Smooth muscle cell (in vitro differentiated cells): ENCODE data around the gene LRRC73. TPM values are rescaled to one million over a fixed set of nuclear protein-coding genes. Genes with fewer than 3 reads are reported as not detected.

ENCODE experiments used
- DNase-seq: peaks from one replicate; lab custom pipeline; 2025; ENCODE audit not compliant: unreplicated experiment; lab: John Stamatoyannopoulos, UW
- H2AFZ ChIP-seq: fragments of 200-600 bp; sonication (generic); 2 replicates; pipeline ENCODE4 v1.6.0; 2016; ENCODE audit warnings: antibody characterized with exemption, low read depth, mild to moderate bottlenecking
- H3F3A ChIP-seq: fragments of 200-600 bp; sonication (generic); 2 replicates; pipeline ENCODE4 v1.6.0; 2017; ENCODE audit warnings: antibody characterized with exemption, low read depth
- H3K27ac ChIP-seq: fragments of 200-600 bp; sonication (generic); 2 replicates; pipeline ENCODE4 v1.5.1; 2016; ENCODE audit warnings: low read depth, mild to moderate bottlenecking
- H3K27me3 ChIP-seq: fragments of 200-600 bp; sonication (generic); 2 replicates; pipeline ENCODE4 v1.6.1; 2016; ENCODE audit warnings: low read depth, mild to moderate bottlenecking
- H3K36me3 ChIP-seq: fragments of 200-600 bp; sonication (generic); 2 replicates; pipeline ENCODE4 v1.5.1; 2016; ENCODE audit warnings: low read depth
- H3K4me1 ChIP-seq: fragments of 200-600 bp; sonication (generic); 2 replicates; pipeline ENCODE4 v1.5.1; 2016; ENCODE audit warnings: low read depth
- H3K4me2 ChIP-seq: fragments of 200-600 bp; sonication (generic); 2 replicates; pipeline ENCODE4 v1.6.0; 2016; ENCODE audit warnings: mild to moderate bottlenecking
- H3K4me3 ChIP-seq: fragments of 200-600 bp; sonication (generic); 2 replicates; pipeline ENCODE4 v1.5.1; 2016; ENCODE audit warnings: mild to moderate bottlenecking
- H3K79me2 ChIP-seq: fragments of 200-600 bp; sonication (generic); 2 replicates; pipeline ENCODE4 v1.6.0; 2016; ENCODE audit warnings: low read depth, mild to moderate bottlenecking
- H3K9ac ChIP-seq: fragments of 200-600 bp; sonication (generic); 2 replicates; pipeline ENCODE4 v1.6.0; 2016; ENCODE audit warnings: low read depth
- H3K9me3 ChIP-seq: fragments of 200-600 bp; sonication (generic); replicated peaks from 2 replicates; pipeline ENCODE4 v1.5.1; 2016; ENCODE audit warnings: low read depth
- H4K20me1 ChIP-seq: fragments of 200-600 bp; sonication (generic); 2 replicates; pipeline ENCODE4 v1.6.0; 2016; ENCODE audit warnings: low read depth
- WGBS: methylation state at CpG from one replicate; pipeline ENCODE4 v1.1.7; 2016; ENCODE audit warnings: low lambda C conversion rate; 5-methylcytosine and 5-hydroxymethylcytosine counted together
- polyA plus RNA-seq: library from polyadenylated mRNA; unstranded; fragments of >200 nt; fragmentation: Nextera tagmentation; extraction: Ambion mirVana; gene quantifications from 2 replicates; pipeline ENCODE4 v1.2.1, GENCODE V29; 2016
- total RNA-seq: library from RNA; depleted of rRNA; stranded (reverse); fragments of >200 nt; gene quantifications from 2 replicates; pipeline ENCODE4 v1.2.3, GENCODE V29; 2014
- TF ChIP-seq, protein P1 (sequence below): fragments of 200-600 bp; sonication (generic); IDR thresholded peaks from 2 replicates; pipeline ENCODE4 v1.5.1; 2017; ENCODE audit warnings: borderline replicate concordance, mild to moderate bottlenecking, antibody characterized with exemption; ENCODE audit not compliant: insufficient read depth, poor library complexity, severe bottlenecking

The LRRC73 gene
- total and polyA plus RNA-seq, 2 experiments from 2014 or later, result 2.1 to 2.2 TPM

DNA sequence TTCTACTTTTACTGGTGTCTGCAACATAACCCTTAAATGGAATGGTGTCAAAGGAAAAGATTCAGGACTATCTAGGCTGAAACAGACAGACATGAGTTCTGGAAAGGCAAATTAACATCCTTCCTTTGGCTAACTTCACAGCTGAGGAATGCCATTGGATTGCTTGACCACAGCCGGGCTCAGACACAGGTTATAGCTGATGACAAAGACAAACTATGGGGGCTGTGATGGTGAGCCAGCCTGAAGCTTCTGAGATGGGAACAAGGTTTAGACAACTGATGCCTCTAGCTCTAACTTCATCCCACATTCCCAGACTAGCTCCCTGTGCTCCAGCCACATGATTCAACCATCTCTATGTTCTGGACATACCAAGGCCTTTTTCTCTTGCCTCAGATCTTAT, 22.1 kb upstream of the LRRC73 start:
- no peak overlapping the region for H3K4me2 ChIP-seq
- peaks cover 12% of the 10 kb centered on the region for H3K36me3 ChIP-seq
- no peak overlapping the region for H2AFZ ChIP-seq
- 83% methylated on average over 1 of the region's 1 CpG for WGBS
- no peaks in the 10 kb centered on the region for H3K4me1 ChIP-seq
- H3K9me3 ChIP-seq, result no peaks in the 10 kb centered on the region
- H4K20me1 ChIP-seq, result no peaks in the 10 kb centered on the region
- no peak overlapping the region for H3K9ac ChIP-seq
- H3K27me3 ChIP-seq, result no peaks in the 10 kb centered on the region
- TF ChIP-seq, protein P1, sequence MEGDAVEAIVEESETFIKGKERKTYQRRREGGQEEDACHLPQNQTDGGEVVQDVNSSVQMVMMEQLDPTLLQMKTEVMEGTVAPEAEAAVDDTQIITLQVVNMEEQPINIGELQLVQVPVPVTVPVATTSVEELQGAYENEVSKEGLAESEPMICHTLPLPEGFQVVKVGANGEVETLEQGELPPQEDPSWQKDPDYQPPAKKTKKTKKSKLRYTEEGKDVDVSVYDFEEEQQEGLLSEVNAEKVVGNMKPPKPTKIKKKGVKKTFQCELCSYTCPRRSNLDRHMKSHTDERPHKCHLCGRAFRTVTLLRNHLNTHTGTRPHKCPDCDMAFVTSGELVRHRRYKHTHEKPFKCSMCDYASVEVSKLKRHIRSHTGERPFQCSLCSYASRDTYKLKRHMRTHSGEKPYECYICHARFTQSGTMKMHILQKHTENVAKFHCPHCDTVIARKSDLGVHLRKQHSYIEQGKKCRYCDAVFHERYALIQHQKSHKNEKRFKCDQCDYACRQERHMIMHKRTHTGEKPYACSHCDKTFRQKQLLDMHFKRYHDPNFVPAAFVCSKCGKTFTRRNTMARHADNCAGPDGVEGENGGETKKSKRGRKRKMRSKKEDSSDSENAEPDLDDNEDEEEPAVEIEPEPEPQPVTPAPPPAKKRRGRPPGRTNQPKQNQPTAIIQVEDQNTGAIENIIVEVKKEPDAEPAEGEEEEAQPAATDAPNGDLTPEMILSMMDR, result no peak
- H3K4me3 ChIP-seq, result no peak overlapping the region
- no peaks in the 10 kb centered on the region for H3F3A ChIP-seq
- H3K27ac ChIP-seq, result peak overlapping the region; percentile 7
- no peak for DNase-seq
- H3K79me2 ChIP-seq, result no peaks in the 10 kb centered on the region

- no peaks in the 10 kb centered on the region for H3K79me2 ChIP-seq
- H3K36me3 ChIP-seq, result peaks cover 31% of the 10 kb centered on the region
- TF ChIP-seq, protein P1, result no peak
- H3K9ac ChIP-seq, result no peak overlapping the region
- no peaks in the 10 kb centered on the region for H3K9me3 ChIP-seq
- H3K4me2 ChIP-seq, result no peak overlapping the region
- WGBS, result 92% methylated on average over 10 of the region's 10 CpGs
- H3K27me3 ChIP-seq, result no peaks in the 10 kb centered on the region
- H4K20me1 ChIP-seq, result no peaks in the 10 kb centered on the region
- no peak overlapping the region for H3K4me3 ChIP-seq
- DNase-seq, result no peak
- peaks cover 5% of the 10 kb centered on the region for H3F3A ChIP-seq
- no peaks in the 10 kb centered on the region for H3K4me1 ChIP-seq
- no peak overlapping the region for H2AFZ ChIP-seq
- no peak overlapping the region for H3K27ac ChIP-seq
Observed at GRCh38 chr6:43524483-43524961, 14.4 kb upstream of the LRRC73 start.

DNA sequence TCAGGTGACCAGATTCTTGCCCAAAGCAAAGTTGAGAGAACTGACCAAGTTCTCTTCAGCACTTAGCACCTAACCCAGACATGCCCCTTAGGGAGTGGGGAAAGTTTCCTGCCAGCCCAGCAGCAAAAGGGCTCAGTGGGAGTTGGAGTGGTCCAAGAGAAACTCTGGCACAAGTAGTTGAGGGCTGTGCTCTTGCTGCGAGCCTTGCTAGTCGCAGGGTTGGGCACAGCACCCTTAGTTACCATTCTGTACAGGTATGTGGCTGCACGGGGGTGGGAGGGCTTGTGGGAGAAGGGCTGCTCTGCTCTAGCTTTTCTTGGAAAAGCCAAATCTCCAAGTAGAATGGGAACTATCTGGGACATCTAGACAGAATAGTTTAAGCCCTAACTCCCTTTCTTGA, 13.1 kb upstream of the LRRC73 start:
- Histone ChIP-seq H3K4me3 (no peak overlapping the region), H3K27ac (no peak overlapping the region), H3K79me2 (peaks cover 10% of the 10 kb centered on the region), H2AFZ (no peak overlapping the region), H3K9ac (no peak overlapping the region), H3K36me3 (peaks cover 26% of the 10 kb centered on the region), H3K4me2 (no peak overlapping the region), H3K9me3 (no peaks in the 10 kb centered on the region), H3K4me1 (peaks cover 2% of the 10 kb centered on the region), H3K27me3 (no peaks in the 10 kb centered on the region), H4K20me1 (no peaks in the 10 kb centered on the region), H3F3A (peaks cover 5% of the 10 kb centered on the region)
- TF ChIP-seq, protein P1, result no peak
- DNase-seq, result no peak
- WGBS, result 100% methylated on average over 3 of the region's 3 CpGs

DNA sequence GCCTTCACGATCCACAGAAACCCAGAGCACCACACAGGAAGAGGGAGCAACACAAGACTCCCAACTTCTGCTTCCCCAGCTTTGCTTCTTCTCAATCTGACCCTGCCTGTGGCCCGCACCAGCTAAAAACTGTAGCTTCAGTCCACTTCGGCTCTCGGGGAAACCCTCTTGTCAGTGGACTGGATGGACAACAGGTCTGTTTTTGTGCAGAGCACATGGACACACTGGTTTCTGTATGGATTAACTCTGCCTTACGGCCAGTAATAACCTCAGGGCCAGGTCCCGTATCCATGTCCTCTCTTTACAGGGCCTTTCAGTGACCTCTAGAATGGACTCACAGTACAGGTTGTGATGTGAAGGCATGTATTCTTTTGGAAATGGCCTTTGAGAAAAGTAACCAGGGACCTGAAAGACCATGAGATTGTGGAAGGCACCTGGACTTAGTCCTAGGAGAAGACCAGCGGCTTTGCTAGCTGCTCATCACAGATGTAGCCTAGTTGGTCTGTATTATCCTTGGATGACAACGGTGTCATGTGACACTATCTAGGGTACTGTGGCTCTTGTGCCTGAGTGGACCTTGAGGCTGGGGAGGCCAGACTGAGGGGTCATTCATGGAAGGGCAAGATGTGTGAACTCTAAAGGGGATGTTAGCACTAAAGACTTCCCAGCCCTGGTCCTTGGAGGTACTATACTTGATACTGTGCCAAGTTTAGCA, 12.6 kb upstream of the LRRC73 start:
- peaks cover 5% of the 10 kb centered on the region for H3F3A ChIP-seq
- no peak for DNase-seq
- peaks cover 20% of the 10 kb centered on the region for H3K36me3 ChIP-seq
- 96% methylated on average over 8 of the region's 8 CpGs for WGBS
- H3K4me2 ChIP-seq, result no peak overlapping the region
- H2AFZ ChIP-seq, result no peak overlapping the region
- no peaks in the 10 kb centered on the region for H3K9me3 ChIP-seq
- no peaks in the 10 kb centered on the region for H3K27me3 ChIP-seq
- H3K9ac ChIP-seq, result no peak overlapping the region
- TF ChIP-seq, protein P1, result no peak
- peaks cover 15% of the 10 kb centered on the region for H3K79me2 ChIP-seq
- peaks cover 7% of the 10 kb centered on the region for H3K4me1 ChIP-seq
- H3K4me3 ChIP-seq, result no peak overlapping the region
- H3K27ac ChIP-seq, result no peak overlapping the region
- no peaks in the 10 kb centered on the region for H4K20me1 ChIP-seq
